ENCODE data around the gene BATF3.

BATF3 gene

DNA sequence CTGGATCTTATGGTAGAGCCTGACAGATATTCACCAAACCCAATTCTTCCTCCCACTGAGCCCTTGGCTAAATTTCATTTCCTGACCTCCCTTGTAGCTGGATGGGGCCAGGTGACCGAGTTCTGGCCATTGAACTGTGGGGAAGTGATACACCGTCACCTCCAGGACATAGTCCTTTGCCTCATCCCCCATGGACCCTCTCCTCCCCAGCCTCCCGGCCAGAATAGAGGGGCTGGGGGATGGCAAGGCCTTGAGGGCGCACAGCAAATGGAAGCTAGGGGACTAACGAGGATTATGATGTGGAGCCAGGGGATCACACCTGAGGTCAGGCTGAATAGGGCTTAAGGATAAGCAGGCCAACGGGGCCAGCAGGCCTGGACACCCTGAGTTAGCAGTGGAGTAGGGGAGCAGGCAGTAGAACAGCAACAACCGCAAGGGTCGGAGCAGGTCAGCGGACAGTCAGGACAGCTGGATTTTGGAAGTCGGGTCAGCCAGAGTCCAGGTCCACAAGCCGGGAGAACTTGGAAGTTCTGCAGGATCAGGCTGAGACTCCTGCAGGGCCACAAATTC is 15.0 kb downstream of the BATF3 start:
- no peak for DNase-seq (ENCODE audit: low read depth)

DNA sequence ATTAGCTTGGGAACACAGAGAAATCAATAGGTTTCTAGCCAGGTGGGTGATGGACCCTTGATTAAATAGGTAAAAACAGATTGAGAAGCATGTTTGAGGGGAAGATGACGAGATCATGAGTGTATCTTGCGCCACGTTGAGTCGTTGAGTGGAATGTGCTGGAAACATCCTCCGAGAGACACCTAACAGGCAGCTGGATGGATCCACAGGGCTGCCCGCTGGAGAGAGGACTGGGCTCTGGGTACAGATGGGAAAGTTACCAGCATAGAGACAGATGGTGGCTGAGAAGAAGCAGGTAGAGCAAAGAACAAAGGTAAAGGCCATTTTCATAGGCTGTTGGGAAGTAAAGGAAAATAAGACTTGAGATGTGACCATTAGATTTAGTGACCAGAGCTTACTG is 15.6 kb downstream of the BATF3 start:
- DNase-seq (ENCODE audit: low read depth), result no peak

DNA sequence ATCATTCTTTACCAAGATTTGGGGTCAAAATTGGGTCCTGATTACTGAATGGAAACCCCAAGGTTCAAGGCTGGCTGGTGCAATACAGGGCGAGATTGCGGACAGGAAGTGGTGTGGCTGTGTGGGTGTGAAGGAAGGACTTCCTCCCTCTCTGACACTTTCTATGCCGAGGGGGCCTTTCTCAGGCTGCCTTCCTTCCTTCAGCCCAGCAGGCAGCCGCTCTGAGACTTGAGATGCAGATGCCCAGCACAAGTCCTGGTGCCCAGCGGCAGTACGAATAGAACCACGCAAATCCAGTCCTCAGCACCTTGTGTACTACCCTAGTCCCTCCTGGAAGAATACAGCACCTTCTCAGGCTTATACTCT is 16.3 kb downstream of the BATF3 start:
- DNase-seq (ENCODE audit: low read depth), result no peak

DNA sequence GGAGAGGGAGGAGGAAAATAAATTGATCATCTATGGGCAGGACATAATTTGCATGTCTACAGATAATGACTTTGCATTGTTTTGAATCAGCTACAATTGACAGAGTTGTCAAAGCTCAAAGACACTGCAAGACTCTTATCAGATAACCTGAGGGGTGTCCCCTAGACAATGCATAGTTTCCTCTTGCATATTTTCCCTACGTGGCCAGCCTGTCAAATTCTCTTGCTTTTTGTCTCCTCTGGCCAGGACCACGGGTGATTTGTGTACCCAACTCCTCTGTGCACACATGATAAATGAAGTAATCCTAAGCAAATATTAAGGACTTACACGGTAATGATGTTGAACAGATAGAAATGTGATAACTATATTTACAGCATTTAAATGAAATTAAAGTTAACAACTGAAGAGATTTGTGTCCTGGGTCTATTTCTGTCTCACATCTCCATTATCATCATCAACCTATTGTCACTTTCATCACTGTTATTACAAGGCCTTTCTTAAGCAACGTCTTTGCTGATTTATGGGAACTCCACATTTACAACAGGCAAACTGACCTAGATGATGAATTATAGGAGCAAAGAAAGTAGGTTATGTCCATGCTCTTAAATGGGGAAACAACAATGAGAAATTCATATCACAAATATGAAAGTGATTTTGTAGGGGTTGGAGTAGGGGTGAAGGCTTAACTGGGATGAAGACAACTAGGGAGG is 18.8 kb downstream of the BATF3 start:
- no peak for DNase-seq (ENCODE audit: low read depth)

DNA sequence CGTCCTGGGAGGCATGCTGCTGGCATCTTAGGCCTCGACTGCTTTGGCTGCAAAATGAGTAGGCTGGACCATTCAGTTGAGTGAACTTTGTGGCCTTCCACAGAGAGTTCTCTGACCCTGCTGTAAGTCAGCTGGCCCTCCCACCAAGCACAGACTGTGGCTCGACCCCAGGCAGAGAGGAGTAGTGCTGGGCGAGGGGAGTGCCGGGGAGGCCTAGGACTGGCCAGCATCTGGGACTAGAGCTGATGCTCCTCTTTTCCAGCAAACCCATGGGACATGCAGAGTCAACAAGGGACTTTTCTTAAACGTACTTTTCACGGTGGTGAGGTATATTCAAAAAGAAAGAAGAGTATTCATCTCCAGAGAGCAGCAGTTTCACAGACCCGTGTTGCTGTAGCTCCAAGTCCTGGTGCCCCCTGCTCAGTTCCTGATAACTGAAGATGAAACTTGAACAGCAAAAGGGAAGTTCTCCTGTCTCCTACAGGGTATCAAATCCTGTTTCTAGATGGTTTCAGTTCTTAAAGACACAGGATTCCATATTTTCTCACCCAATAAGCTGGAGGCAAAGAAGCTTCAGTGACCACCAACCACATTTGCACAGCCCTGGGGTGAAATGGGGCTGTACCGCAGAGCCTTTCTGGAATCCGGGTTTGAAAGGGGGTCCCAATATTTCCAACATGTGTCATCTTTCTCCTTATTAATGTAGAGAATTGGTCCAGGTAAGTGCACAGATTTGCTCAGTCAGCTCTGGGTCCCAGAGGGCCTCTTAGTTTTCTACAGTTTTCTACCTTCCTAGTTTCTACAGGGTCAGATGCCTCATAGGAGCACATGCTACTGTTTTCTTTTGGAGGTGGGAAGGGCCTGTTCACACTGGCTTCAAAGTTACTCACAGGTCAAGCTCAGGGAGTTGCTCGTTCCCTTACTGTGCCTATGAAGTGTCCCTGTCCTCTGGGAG is 20.9 kb downstream of the BATF3 start:
- DNase-seq (ENCODE audit: low read depth), result no peak

DNA sequence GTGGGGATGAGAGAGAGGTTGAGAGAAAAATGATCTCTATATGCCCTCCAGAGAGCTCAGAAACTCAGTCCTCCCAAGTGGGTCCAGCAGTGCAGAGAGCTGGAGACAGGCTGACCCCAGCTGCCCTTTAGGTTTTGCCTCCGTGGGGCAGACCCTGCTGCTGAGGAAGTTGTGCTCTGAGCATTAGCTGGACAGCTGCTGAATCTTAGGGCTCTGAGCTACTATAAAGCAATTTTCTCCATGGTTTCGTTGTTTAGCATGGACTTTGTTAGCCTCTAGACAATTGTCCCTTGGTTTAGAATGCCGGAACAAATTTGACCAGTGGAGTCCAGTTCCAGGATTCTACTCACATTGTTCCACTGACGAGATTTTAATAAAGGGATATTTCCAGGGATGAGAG is 22.1 kb downstream of the BATF3 start:
- DNase-seq (ENCODE audit: low read depth), result no peak

DNA sequence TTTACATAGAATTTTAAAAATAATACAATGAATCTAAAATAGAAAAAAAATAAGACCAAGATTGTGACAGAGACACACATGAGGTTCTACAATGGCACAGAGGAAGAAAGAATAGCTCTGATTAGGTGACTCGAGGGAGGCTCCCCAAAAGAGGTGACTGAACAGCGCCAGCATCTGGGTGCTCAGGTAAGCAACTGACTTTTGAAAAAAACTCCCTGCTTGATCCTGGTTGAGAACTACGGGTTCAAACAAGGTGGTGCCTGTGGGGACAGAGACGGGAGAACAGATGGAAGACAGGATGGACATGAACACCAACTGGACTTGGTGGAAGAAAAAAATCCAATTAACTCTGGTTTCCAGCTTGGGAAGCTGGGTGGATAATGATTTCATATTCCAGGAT is 22.5 kb downstream of the BATF3 start:
- no peak for DNase-seq (ENCODE audit: low read depth)

DNA sequence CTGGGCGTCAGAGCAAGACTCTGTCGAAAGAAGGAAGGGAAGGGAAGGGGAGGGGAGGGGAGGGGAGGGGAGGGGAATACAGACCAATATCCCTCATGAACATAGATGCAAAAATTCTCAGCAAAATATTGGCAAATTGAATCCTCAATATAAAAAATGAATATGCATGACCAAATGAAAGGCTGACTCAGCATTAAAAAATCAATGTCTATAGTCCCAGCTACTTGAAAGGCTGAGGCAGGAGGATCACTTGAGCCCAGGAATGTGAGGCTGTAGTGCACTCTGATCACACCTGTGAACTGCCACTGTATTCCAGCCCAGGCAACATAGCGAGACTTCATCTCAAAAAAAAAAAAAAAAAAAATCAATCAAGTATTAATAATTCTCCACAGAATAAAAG is 24.0 kb downstream of the BATF3 start:
- DNase-seq (ENCODE audit: low read depth), result no peak

DNA sequence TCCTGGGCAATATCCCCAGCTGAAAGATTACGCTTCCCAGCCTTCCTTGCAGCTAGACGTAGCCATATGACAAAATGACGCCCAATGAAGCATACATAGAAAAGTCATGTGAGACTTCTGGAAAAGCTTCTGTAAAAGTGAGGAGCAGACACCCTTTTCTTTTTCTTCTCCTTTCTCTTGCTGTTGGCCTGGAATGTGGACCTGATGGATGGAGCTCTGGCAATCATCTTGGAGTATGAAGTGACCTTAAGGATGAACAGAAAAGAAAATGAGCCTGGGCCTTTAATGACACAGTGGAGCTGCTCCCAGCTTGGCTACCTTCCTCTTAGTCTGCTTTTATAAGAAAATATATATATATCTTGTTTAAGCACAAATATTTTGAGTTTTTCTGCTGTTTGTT is 24.8 kb downstream of the BATF3 start:
- no peak for DNase-seq (ENCODE audit: low read depth)

DNA sequence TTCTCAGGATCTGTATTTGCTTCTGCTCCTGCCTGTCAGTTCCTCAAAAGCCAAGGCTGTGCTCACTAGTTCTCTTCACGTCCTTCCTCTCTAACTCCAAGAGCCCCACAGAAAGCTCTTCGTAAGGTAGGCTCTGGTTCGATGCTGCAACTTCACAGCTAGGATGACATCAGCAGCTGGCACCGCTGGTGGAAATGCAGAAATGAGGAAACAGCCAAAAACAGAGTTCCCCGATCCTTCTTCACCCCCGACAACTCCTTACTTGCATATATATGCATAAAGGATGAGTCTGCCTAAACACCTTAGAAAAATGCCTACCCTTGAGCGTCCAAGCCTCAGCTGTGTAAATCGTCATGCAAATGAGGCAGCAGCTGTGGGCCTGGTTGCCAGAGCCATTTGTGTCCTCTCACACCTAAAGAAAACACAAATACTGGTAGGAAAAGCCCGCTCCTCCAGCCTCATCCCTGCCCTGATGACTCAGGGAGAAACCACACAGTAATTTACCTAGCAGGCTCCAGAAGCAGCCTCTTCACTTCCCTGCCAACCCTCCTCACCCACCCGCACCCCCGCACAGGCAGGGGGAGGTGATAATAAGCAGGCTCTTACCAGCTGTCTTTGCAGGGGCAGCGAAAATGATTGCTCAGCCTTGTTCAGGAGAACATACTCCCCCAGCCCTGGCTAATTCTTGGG is 28.2 kb downstream of the BATF3 start:
- peak; percentile 61 for DNase-seq (ENCODE audit: low read depth)

DNA sequence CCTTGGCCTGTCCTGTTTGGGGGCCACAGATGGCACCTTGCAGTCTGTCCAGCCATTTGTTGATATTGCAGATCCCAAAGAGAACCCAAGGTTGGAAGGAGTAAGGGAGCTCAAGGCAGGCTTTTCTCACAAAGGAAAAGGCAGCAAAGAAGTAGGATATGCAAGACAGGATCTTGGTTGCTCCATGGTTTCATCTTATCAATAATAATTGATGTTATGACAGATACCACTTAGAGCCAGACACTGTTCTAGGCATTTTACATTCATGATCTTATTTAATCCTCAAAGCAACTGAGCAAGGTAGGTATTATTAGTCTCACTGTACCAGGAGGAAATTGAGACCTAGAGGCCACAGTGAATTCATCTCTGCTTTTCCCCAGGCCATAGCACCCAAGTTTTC is 28.8 kb downstream of the BATF3 start:
- DNase-seq (ENCODE audit: low read depth), result no peak

DNA sequence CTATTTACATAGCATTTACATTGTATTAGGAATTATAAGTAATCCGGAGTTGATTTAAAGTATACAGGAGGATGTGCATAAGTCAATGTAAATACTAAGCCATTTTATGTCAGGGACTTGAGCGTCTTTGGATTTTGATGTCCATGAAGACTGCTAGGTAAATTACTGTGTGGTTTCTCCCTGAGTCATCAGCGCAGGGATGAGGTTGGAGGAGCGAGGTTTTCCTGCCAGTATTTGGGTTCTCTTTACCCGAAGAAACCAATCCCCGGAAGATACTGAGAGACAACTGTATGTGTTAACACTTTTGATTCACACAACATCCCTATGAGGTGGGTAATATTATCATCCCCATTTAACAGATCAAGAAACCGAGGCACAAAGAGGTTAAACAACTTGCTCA is 29.3 kb downstream of the BATF3 start:
- DNase-seq (ENCODE audit: low read depth), result no peak

DNA sequence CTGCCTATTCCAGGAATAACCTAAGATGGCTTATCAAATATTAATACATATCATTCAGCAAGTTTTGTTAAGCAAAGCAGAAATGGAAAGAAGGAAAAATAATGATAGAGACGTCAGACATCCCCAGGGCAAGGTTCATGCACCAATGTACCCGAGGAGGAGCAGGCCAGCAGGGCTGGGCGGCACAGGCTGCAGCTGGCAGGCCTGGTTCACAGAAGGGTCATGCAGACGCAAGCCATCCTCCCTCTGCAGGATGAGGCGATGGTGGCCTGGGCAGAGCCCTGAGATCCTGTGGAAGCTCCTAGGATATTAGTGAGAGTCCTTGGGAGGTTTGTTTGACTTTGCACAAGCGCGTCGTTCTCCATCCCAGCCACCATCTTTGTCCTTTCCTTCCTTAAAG is 30.0 kb downstream of the BATF3 start:
- DNase-seq (ENCODE audit: low read depth), result no peak

DNA sequence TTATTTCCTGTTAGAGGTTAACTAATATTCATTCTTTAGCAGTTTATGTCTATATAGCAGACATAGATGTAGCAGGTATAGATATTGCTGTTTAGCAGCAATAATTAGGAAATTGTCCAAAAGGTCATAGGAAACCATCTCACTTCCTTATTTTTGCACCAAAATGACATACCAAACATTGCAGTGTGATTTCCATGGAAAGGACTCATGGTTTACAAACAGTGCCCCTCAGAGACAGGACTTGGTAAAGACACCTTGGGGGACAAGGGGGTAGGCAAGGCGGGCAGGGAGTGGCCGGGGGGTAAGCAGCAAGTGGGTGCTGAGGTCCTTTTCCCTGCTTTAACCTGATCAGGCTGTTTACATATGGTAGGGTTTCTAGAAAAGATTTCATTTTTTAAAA is 30.5 kb downstream of the BATF3 start:
- peak; percentile 32 for DNase-seq (ENCODE audit: low read depth)

DNA sequence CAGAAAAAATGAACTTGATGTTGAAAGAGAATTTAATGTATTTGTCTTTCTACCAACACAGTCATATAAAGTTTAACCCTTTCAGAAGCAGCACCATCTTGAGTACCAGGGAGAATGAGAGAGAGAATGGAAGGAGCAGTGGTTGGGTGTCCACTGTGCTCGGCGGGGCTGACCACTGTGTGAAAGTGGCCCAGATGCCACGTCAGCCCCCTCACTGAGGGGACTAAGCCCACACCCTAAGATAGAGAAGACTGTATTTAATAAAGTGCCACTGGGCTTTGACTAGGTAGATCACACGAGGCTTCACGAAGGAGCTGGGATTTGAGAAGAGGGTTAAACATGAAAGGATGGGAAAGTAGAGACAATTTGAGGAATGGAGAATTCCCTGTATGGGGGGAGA is 31.2 kb downstream of the BATF3 start:
- DNase-seq (ENCODE audit: low read depth), result no peak

DNA sequence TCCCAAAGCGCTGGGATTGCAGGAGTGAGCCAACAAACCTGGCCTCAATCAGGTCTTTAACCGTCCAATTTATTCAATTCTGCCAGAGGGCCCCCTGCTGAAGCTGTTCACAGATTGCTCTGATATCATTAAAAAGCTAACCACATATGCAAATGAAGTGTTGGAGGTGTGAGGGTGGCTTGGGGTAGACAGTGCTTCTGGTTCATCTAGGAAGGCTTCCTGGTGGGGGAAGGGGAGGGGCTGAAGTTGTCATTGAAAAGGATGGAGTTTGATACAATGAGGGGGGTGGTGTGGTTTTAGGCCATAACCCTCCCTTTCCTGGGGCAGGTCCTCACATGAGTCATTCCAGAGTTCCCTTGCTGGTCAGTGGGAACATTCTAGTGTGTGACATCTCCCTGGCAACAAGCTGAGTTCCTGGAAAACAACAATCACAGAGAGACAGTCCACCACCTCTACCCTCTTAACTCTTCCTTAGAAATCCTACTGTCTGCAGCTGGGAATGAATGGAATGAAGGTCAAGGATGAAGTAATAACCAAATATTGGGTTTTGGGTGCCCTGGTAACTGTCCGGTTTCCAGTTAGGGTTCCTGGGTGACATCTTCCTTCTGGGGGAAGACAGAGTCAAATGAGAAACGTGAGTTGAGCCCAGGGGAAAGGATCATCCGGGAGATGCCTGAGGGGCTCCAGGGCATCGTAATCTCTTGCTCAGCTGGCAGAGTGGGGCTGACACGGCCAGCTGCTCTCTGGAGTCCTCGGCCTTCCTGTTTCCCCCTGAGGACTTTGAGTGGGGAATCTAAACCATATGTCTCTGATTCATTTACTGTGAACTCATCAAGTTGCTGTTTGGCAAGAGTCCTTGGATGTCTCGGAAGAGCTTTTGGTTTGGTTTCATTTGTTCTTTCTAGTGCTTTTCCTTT is 32.2 kb downstream of the BATF3 start:
- peak; percentile 99 for DNase-seq (ENCODE audit: low read depth)

DNA sequence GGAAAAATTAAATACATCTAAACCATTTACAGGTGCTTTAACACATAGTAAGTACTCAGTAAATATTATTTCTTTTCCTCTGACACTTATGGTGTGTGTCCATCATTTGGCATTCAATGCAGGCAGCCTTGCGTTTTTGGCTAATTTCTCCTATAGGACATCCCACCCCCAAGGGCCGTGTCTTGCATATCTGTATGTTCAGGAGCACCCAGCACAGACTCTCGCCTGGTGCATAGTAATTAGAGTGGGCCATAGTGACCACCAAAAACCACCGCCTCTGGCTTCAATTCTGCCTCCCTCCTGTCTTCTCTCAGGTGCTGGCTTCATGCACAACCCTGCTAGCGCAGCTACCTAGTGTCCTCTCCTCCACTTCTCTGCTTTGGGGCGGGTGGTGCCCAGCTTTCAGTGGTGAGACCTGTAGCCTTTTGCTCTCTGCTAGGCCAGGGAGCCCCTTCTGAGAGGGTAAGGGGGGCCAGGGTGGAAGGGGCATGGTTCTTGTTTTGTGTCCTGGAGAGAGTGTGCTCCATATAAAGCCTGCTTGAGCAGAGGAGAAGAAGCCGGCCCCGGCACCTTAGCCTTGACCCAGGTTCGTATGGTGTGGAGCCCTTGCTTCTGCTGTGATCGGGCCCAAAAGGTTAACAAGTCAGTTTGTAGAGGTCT is 33.4 kb downstream of the BATF3 start:
- no peak for DNase-seq (ENCODE audit: low read depth)

DNA sequence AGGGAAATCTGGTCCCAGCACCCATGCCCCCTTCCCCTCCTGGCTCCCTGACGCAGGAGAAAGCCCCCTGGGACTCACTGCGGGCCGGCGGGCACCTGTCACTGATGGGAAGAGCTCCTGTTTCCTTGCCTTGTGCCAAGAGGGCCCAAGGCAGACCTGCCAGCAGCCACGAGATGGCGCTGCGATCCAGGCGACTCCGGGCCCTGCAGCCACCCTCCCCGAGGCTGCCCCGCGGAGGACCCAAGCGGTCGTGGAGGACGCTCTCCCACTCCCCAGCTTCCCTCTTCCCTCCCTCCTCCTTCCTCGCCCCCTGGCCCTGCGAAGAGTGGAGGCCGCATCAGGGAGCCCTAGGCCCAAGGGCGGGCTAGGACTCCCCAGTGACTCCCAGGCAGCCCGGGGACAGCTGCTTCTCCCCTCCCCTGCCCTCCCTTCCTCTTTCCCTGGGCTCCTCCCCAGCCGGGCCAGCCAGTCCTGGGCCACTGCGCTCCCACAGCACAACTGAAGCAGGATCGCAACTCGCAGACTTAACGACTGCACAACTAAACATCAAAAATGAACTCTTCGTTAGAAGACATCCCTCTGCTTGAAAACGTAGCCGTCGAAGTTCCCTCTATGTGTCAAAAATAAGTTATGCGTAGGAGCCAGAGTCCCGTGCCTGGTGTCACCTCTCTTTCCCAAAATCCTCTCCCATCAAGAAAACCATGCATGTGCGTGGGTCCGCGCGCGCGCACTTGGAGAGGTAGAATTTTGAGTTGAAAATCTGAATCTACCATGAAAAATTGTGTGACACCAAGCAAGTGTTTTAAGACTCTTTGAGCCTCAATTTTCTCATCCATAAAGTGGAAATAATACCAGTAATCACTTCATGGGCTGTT is 34.2 kb downstream of the BATF3 start:
- DNase-seq (ENCODE audit: low read depth), result peak; percentile 83

DNA sequence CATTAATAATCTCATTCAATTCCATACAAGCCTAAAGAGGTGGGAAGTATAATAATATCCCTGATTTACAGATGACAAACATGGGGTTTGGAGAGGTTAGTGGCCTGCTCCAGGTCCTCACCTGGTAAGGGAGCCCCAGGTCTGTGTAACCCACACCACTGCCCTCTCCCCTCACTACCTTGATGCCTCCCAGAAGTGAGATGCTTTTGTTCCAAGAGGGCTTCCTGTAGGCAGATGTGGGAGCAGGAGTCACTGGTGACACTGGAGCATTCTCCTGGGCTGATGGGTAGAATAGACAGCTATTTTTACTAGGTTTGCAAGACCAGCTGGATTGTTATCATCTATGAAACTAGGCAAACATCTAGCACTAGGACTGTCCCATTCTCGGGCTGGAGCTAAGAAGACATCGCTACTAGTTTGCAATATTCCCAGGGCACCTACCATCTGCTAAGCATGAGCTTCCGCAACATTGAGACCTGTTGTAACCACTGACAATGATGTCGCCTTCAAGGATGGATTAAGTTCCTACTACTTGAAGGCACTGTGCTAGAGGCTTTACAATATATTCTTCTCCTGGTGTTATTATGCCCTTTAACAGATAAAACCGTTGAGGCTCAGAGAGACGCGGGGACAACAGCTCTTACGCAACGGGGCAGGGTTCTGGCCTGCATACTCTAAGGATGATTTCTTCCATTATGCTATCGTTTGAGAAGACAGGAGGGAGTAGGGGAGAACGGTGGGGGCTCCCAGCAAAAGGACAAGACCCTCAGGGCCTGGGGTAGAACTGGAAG is 35.0 kb downstream of the BATF3 start:
- DNase-seq (ENCODE audit: low read depth), result no peak

Data from EH (cell line).